Sigmoid colon (tissue), 4 donors: ENCODE data around the gene KCNQ2.

Experiments used
- EP300 ChIP-seq, 4 donors: sonication (generic); formaldehyde crosslinking; IDR thresholded peaks; one replicate each; pipeline ENCODE4 v1.6.1; 2017; ENCODE audit warnings: antibody characterized with exemption in 4 of 4
- POLR2AphosphoS5 ChIP-seq, 4 donors: sonication (generic); formaldehyde crosslinking; IDR thresholded peaks; one replicate each; pipeline ENCODE4 v1.6.1; 2017; ENCODE audit warnings: antibody characterized with exemption in 4 of 4
- TF ChIP-seq, protein P1 (sequence below), 4 experiments: fragments of 450-650 bp in 3 of 4; fragments of 200-600 bp in 1 of 4; IDR thresholded peaks; one replicate each; pipeline ENCODE4 v1.5.1; 2016 to 2019; ENCODE audit warnings: antibody characterized with exemption in 4 of 4, mild to moderate bottlenecking in 3 of 4, moderate library complexity in 2 of 4

DNA sequence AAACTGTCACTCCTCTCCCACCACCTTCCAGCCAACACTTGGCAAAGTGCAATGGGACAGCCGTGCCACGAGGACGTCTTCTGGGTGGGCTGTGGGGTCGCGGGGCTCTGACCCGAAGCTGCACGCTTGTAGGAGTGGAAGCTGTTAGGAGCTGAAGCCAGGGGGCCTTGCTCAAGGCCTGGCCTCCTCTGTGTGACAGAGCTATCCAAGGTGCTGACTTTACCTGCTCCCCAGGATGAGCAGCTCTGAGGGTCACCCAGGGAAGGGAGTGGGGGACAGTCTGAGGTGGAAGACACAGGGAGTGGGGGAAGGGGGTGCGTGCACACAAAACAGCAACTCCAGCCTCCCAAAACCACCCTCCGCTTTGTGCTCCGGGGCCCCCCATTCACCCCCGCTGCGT, 93.8 kb downstream of the KCNQ2 start:
- TF ChIP-seq, protein P1, sequence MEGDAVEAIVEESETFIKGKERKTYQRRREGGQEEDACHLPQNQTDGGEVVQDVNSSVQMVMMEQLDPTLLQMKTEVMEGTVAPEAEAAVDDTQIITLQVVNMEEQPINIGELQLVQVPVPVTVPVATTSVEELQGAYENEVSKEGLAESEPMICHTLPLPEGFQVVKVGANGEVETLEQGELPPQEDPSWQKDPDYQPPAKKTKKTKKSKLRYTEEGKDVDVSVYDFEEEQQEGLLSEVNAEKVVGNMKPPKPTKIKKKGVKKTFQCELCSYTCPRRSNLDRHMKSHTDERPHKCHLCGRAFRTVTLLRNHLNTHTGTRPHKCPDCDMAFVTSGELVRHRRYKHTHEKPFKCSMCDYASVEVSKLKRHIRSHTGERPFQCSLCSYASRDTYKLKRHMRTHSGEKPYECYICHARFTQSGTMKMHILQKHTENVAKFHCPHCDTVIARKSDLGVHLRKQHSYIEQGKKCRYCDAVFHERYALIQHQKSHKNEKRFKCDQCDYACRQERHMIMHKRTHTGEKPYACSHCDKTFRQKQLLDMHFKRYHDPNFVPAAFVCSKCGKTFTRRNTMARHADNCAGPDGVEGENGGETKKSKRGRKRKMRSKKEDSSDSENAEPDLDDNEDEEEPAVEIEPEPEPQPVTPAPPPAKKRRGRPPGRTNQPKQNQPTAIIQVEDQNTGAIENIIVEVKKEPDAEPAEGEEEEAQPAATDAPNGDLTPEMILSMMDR (IDR thresholded peaks at IDR 0.05), result no peak
- TF ChIP-seq POLR2AphosphoS5 (IDR thresholded peaks at IDR 0.05) (no peak), EP300 (IDR thresholded peaks at IDR 0.05) (no peak)
